ENCODE data around the gene ANKS1B.

GRCh38 chr12:98912401-98912974 lies 1072.2 kb downstream of the ANKS1B start:
- TF ChIP-seq CTCF (IDR thresholded peaks at IDR 0.05; ENCODE audit: insufficient read depth, low read depth, low read length), result no peak
- TF ChIP-seq EZH2 (IDR thresholded peaks at IDR 0.05; ENCODE audit: insufficient read depth, low read length), result no peak
